ENCODE data around the gene CYB5D1.

The CYB5D1 gene

DNA sequence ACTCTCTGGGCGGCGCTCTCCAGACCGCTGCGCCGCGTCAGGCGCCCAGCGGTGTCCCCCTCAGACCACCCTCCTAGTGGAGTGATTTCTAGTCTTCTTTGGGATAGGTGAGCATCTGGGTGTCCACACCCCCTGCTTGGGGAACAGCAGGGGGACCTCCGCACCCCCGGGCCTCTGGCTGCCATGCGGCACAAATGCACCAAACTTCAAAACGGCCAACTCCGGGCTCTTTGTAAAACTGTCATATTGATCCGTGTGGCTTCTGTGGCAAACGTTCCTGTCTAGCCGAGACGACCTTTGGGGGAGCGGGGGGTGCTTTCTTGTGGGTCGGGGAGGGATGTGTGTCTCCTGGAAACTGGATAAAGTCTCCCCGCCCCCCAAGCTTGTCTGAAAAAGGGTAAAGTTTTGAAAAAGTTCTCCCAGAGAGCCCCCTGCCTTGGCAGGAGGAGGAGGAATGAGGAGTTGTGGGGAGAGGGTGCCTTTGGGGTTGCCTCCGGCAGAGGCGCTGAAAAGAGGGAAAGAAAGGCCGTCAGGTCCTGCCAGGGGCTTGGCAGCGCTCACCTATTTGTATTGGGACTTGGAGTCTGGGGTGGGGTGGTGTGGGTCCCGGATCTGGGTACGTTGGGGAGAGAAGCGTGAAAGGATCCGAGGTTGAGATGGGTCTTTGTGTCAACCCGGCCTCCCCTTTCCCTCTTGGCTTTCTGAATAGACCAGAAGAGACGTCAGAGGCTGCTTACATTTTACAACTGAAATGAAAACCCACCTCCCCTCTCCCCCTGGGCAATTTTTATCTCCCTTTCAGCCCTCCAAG, 28.6 kb downstream of the CYB5D1 start:
- no peak for TF ChIP-seq ZFX (IDR thresholded peaks at IDR 0.05; ENCODE audit: borderline replicate concordance)
- TF ChIP-seq, protein P1, sequence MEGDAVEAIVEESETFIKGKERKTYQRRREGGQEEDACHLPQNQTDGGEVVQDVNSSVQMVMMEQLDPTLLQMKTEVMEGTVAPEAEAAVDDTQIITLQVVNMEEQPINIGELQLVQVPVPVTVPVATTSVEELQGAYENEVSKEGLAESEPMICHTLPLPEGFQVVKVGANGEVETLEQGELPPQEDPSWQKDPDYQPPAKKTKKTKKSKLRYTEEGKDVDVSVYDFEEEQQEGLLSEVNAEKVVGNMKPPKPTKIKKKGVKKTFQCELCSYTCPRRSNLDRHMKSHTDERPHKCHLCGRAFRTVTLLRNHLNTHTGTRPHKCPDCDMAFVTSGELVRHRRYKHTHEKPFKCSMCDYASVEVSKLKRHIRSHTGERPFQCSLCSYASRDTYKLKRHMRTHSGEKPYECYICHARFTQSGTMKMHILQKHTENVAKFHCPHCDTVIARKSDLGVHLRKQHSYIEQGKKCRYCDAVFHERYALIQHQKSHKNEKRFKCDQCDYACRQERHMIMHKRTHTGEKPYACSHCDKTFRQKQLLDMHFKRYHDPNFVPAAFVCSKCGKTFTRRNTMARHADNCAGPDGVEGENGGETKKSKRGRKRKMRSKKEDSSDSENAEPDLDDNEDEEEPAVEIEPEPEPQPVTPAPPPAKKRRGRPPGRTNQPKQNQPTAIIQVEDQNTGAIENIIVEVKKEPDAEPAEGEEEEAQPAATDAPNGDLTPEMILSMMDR (IDR thresholded peaks at IDR 0.05), result no peak
- peak overlapping the region; percentile 100 for H3K27ac ChIP-seq

GRCh38 chr17:7887038-7887481, 29.3 kb downstream of the CYB5D1 start:
- TF ChIP-seq, protein P1 (IDR thresholded peaks at IDR 0.05), result no peak
- no peak for TF ChIP-seq ZFX (IDR thresholded peaks at IDR 0.05; ENCODE audit: borderline replicate concordance)
- peak overlapping the region; percentile 100 for H3K27ac ChIP-seq

DNA sequence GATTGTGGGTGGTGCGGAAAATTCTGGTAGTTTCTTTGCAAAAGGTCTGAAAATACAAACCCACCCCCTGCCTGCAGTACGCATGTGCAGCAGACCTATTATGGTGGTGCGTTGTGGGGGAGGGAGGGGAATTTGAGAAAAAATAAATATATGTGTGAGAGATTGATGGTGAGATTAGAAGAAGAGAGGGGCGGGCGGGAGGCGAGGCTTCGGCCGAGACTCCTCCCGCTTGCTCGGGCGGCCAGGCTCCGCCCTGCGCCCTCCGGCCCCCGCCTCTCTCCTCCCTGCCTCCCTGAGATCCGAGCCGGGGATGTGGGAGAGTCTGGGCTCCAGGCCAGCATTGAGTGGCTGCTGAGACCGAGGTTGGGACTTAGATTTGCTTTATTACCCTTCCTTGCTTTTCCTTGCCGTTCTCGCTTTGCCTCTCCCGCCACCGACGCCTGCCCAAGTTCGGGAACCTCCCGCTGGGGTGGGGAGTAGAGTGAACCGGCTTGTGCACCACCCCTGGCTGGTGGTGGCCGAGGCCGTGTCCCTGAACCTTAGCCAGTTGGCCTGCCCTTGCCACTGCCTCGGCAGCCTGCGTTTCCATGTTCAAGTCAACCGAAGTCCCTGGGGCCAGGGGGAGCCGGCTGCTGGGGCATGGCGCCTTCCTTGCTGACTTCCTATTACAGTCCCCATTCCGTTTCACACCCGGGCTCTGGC, 29.8 kb downstream of the CYB5D1 start:
- TF ChIP-seq ZFX (IDR thresholded peaks at IDR 0.05; ENCODE audit: borderline replicate concordance), result no peak
- TF ChIP-seq, protein P1 (IDR thresholded peaks at IDR 0.05), result no peak
- peak overlapping the region; percentile 100 for H3K27ac ChIP-seq

GRCh38 chr17:7888184-7888920, 30.5 kb downstream of the CYB5D1 start, which contains the start of gene CHD3:
TSS of gene CHD3 (plus strand) at chr17:7888789. CDS start at chr17:7889001, 212 bp downstream.
- peak within 1 kb of the TSS; percentile 100 for H3K27ac ChIP-seq
- TF ChIP-seq, protein P1 (IDR thresholded peaks at IDR 0.05), result no peak
- no peak for TF ChIP-seq ZFX (IDR thresholded peaks at IDR 0.05; ENCODE audit: borderline replicate concordance)

GRCh38 chr17:7889166-7889955, 31.6 kb downstream of the CYB5D1 start:
- TF ChIP-seq, protein P1 (IDR thresholded peaks at IDR 0.05), result peak; percentile 43
- TF ChIP-seq ZFX (IDR thresholded peaks at IDR 0.05; ENCODE audit: borderline replicate concordance), result no peak
- H3K27ac ChIP-seq, result peak overlapping the region; percentile 100

DNA sequence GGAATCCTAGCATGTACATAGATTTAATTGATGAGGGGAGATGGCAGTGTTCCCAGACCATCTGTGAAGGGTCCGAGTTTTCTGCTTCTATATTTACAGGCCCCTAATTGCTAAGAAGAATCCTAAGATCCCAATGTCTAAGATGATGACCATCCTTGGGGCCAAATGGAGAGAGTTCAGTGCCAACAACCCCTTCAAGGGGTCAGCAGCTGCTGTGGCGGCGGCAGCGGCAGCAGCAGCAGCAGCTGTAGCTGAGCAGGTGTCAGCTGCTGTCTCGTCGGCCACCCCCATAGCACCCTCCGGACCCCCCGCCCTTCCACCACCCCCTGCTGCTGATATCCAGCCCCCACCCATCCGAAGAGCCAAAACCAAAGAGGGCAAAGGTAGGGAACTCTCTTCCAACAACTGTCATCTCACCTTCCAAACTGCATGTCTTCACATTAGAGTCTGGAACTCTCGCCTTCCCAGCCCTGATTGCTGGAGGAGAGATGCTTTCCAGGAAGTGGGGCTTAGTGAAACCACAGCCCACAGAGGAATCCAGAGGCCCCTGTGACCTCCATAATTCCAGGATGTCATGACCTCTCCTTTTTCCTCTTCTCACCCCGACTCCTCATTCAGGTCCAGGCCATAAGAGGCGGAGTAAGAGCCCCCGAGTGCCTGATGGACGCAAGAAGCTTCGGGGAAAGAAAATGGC, 35.5 kb downstream of the CYB5D1 start:
- TF ChIP-seq, protein P1 (IDR thresholded peaks at IDR 0.05), result no peak
- no peak for TF ChIP-seq ZFX (IDR thresholded peaks at IDR 0.05; ENCODE audit: borderline replicate concordance)
- no peak overlapping the region for H3K27ac ChIP-seq

Data from 22Rv1 (cell line).